Karpas-422 (cell line): ENCODE data around the gene MGLL. TPM values are rescaled to one million over a fixed set of nuclear protein-coding genes. Genes with fewer than 3 reads are reported as not detected.

Experiments
- DNase-seq: peaks from one replicate; pipeline ENCODE4 v3.0.0-alpha.2; 2015
- H2AFZ ChIP-seq: fragments of 200-600 bp; sonication (generic); 2 replicates; pipeline ENCODE4 v1.6.1; 2014; ENCODE audit warnings: antibody characterized with exemption, low read length, mixed read lengths
- H3K27ac ChIP-seq: fragments of 200-600 bp; sonication (generic); 2 replicates; pipeline ENCODE4 v1.5.1; 2014; ENCODE audit warnings: mild to moderate bottlenecking, low read length, moderate library complexity
- H3K27me3 ChIP-seq: fragments of 200-600 bp; sonication (generic); 2 replicates; pipeline ENCODE4 v1.6.1; 2014; ENCODE audit warnings: low read length, mixed read lengths
- H3K36me3 ChIP-seq: fragments of 200-600 bp; sonication (generic); 2 replicates; pipeline ENCODE4 v1.6.1; 2014; ENCODE audit warnings: low read length, mixed read lengths; ENCODE audit not compliant: insufficient read depth
- H3K4me1 ChIP-seq: fragments of 200-600 bp; sonication (generic); 2 replicates; pipeline ENCODE4 v1.6.1; 2014; ENCODE audit warnings: mild to moderate bottlenecking, low read length, mixed read lengths
- H3K4me2 ChIP-seq: fragments of 200-600 bp; sonication (generic); 2 replicates; pipeline ENCODE4 v1.6.1; 2014; ENCODE audit warnings: low read length, low read depth, mild to moderate bottlenecking; ENCODE audit not compliant: poor library complexity, severe bottlenecking
- H3K4me3 ChIP-seq: fragments of 200-600 bp; sonication (generic); 2 replicates; pipeline ENCODE4 v1.5.1; 2014; ENCODE audit warnings: mild to moderate bottlenecking, antibody characterized with exemption, low read length, mixed read lengths
- H3K79me2 ChIP-seq: fragments of 200-600 bp; sonication (generic); 2 replicates; pipeline ENCODE4 v1.6.1; 2014; ENCODE audit warnings: mild to moderate bottlenecking, low read length, mixed read lengths
- H3K9ac ChIP-seq: fragments of 200-600 bp; sonication (generic); 2 replicates; pipeline ENCODE4 v1.6.0; 2014; ENCODE audit warnings: low read length
- H3K9me2 ChIP-seq: fragments of 200-600 bp; sonication (generic), shearing (Covaris generic); replicated peaks from 2 replicates; pipeline ENCODE4 v1.6.0; 2014; ENCODE audit warnings: mild to moderate bottlenecking, low read length, moderate library complexity; ENCODE audit not compliant: insufficient read depth
- H3K9me3 ChIP-seq: fragments of 300-700, 200-600 bp; sonication (generic); 2 replicates; pipeline ENCODE4 v1.6.1; 2014; ENCODE audit warnings: low read length, mixed read lengths
- H4K20me1 ChIP-seq: fragments of 200-600 bp; sonication (generic); 2 replicates; pipeline ENCODE4 v1.6.1; 2014; ENCODE audit warnings: mild to moderate bottlenecking, antibody characterized with exemption, low read length, low read depth; ENCODE audit not compliant: insufficient read depth
- total RNA-seq: library from RNA; depleted of rRNA; stranded (reverse); fragments of >200 nt; shearing (Covaris generic); gene quantifications from 2 replicates; pipeline ENCODE4 v1.2.3, GENCODE V29; 2014; ENCODE audit warnings: low replicate concordance

Gene MGLL
- total RNA-seq, 1 experiment from 2014 or later, result 58.0 TPM

DNA sequence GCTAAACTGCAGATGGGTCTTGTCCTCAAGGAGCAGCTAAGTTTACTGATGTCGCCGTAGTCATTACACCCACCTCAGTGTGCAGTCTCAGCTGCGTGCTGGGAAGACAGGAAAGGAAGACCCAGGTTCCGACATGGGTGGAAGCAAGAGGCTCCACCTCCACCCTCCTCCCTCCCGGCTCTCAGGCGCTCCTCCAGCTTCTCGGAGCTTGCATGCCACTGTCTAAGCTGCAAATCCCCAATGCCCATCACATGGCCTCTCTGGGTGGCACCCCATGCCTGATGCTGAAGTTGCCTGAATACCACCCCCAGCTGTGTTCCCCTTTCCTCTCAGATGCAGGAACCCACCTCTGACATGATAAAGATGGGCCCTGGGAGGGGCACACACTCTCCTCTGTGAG lies 58.5 kb downstream of the MGLL start:
- H3K27ac ChIP-seq, result peak overlapping the region; percentile 59
- peak overlapping the region; percentile 27 for H3K4me2 ChIP-seq
- H4K20me1 ChIP-seq, result no peaks in the 10 kb centered on the region
- DNase-seq, result no peak
- H3K4me3 ChIP-seq, result no peak overlapping the region
- no peak overlapping the region for H2AFZ ChIP-seq
- H3K79me2 ChIP-seq, result peaks cover 34% of the 10 kb centered on the region
- H3K9me2 ChIP-seq, result no peaks in the 10 kb centered on the region
- no peaks in the 10 kb centered on the region for H3K9me3 ChIP-seq
- H3K27me3 ChIP-seq, result no peaks in the 10 kb centered on the region
- peak overlapping the region; percentile 31; the same call in 1 of the 2 replicates for H3K9ac ChIP-seq
- no peaks in the 10 kb centered on the region for H3K36me3 ChIP-seq
- H3K4me1 ChIP-seq, result peaks cover 73% of the 10 kb centered on the region

DNA sequence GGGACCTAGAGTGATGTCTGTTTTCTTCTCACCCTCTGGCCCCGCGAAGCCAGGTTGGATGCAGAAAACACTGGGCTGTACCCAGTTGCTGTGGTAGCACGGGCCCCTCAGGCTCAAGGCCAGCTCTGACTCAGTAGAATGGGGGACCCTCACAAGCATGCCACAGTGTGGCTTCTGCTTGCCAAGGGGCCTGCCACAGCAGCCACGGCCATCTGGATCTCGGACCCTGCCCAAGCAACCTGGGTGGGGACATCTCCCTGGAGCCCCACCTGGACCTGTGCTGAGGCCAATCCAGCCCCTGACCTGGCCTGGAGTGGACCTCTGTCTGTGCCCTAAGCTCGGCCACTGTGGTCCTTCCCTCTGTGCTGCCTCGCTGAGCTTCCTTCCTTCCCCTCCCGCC lies 59.0 kb downstream of the MGLL start:
- H3K9me3 ChIP-seq, result no peaks in the 10 kb centered on the region
- H3K4me3 ChIP-seq, result no peak overlapping the region
- H3K9me2 ChIP-seq, result no peaks in the 10 kb centered on the region
- no peaks in the 10 kb centered on the region for H3K27me3 ChIP-seq
- H3K9ac ChIP-seq, result peak overlapping the region; percentile 31; the same call in 1 of the 2 replicates
- peak overlapping the region; percentile 27 for H3K4me2 ChIP-seq
- peak overlapping the region; percentile 59; the same call in 1 of the 2 replicates for H3K27ac ChIP-seq
- H4K20me1 ChIP-seq, result no peaks in the 10 kb centered on the region
- H3K36me3 ChIP-seq, result no peaks in the 10 kb centered on the region
- DNase-seq, result no peak
- H2AFZ ChIP-seq, result no peak overlapping the region
- peaks cover 68% of the 10 kb centered on the region for H3K4me1 ChIP-seq
- H3K79me2 ChIP-seq, result peaks cover 30% of the 10 kb centered on the region

DNA sequence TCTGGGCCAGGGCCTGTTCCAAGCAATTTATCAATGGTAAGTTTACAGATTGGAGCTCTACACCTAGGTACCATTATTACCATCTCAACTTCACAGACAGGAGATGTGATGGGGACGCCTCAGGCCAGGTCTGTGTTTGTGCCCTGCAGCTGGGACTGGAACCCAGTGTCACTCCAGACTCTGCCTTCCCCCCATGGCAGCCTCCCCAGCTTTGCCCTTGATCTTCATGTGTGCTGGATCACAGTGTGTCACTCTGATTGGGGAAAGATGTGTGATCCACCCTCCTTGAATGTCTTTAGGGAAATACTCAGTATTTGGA lies 59.6 kb downstream of the MGLL start:
- H3K9me3 ChIP-seq, result no peaks in the 10 kb centered on the region
- no peak overlapping the region for H2AFZ ChIP-seq
- H3K9ac ChIP-seq, result no peak overlapping the region
- no peaks in the 10 kb centered on the region for H3K36me3 ChIP-seq
- H3K9me2 ChIP-seq, result no peaks in the 10 kb centered on the region
- DNase-seq, result no peak
- no peak overlapping the region for H3K4me3 ChIP-seq
- H3K27ac ChIP-seq, result no peak overlapping the region
- no peaks in the 10 kb centered on the region for H3K27me3 ChIP-seq
- peaks cover 27% of the 10 kb centered on the region for H3K79me2 ChIP-seq
- H3K4me1 ChIP-seq, result peaks cover 65% of the 10 kb centered on the region
- no peak overlapping the region for H3K4me2 ChIP-seq
- H4K20me1 ChIP-seq, result no peaks in the 10 kb centered on the region

DNA sequence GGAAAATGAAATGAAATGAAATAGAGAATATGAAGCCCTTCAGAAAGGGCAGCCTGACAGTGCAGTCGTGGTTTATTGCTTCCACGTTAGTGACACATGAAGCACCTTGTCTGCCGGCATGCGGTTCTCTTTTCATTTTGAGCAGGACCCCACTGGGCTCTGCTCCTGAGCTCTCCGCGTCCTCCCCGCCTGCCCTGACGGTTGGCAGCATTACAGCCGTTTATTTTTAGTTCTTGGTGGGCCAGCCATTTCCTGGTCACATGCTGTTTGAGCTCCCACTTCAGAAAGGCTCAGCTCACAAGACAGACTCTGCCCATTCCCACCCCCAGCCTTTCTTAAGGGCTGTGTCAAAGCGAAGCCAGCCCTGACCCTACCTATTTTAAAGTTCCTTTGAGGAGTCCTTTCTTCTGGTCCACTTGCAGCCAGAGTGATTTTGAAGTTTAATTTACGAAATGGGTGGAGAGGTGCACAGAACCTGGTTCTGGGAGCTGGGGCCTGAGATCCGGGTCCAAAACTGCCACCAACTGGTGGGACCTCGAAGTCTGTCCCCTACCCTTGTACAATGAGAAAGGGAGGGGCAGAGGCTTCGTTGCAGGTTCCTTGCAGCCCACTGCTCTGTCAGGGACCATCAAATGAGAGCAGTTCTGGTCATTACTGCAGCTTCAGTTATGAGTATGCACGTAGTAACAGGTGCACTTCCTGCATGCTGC lies 60.1 kb downstream of the MGLL start:
- Histone ChIP-seq H3K27ac (peak overlapping the region; percentile 29), H4K20me1 (no peaks in the 10 kb centered on the region), H3K9ac (peak overlapping the region; percentile 26; the same call in 1 of the 2 replicates), H3K9me2 (no peaks in the 10 kb centered on the region), H2AFZ (no peak overlapping the region), H3K4me1 (peaks cover 65% of the 10 kb centered on the region), H3K27me3 (no peaks in the 10 kb centered on the region), H3K79me2 (peaks cover 23% of the 10 kb centered on the region), H3K4me2 (peak overlapping the region; percentile 33), H3K9me3 (no peaks in the 10 kb centered on the region), H3K36me3 (no peaks in the 10 kb centered on the region), H3K4me3 (no peak overlapping the region)
- no peak for DNase-seq

DNA sequence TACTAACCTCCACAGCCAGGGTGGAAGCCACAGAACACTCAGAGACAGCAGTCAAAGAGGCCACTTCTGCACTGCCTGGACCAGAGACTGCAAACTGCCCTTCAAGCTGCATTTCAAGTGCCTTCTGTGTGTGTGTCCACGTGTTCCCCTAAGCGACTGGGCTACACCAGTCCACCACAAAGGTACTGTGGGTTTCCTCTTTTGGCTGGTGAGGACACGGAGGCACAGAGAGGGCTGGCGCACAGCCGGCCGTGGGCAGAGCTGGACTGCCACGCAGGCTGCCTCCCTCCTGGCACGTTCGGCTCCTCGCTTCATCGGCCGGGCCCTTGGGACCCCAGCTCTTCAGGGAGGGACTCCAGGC lies 60.9 kb downstream of the MGLL start:
- Histone ChIP-seq H3K4me1 (peaks cover 66% of the 10 kb centered on the region), H2AFZ (no peak overlapping the region), H4K20me1 (no peaks in the 10 kb centered on the region), H3K36me3 (no peaks in the 10 kb centered on the region), H3K27me3 (no peaks in the 10 kb centered on the region), H3K9ac (peak overlapping the region; percentile 26; the same call in 1 of the 2 replicates), H3K79me2 (peaks cover 25% of the 10 kb centered on the region), H3K4me2 (peak overlapping the region; percentile 33), H3K9me2 (no peaks in the 10 kb centered on the region), H3K4me3 (no peak overlapping the region), H3K27ac (peak overlapping the region; percentile 29), H3K9me3 (no peaks in the 10 kb centered on the region)
- no peak for DNase-seq

DNA sequence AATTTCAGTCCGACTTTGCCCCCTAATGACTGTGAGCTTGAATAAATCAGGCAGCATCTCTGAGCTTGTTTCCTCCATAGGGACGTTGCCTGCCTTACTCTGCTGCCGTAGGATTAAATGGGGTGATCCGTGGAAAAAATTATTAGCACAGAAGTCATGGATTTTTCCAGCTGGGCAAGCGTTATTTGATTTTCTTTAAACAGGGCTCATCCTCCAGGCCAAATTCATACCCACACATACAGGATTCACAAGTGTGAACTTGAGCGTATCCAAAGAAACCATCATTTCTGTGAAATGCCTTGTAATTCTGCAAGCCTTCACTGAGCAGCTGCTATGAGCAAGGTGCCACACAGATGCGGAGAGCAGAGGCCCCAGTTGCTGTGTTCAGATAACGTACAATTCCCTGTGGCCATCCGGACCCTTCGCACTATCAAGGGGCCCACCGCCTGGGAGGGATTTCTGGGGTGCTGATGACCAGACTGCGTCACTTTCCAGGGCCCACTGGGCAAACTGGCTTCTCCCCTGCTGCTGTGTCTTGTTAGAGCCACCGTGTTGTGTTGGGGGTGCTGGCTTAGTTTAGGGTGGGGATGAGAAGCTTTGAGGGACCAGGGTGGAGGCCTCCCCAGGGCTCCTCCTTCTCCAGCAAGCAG lies 61.4 kb downstream of the MGLL start:
- Histone ChIP-seq H3K9me3 (no peaks in the 10 kb centered on the region), H3K27me3 (no peaks in the 10 kb centered on the region), H3K4me1 (peaks cover 66% of the 10 kb centered on the region), H3K79me2 (peaks cover 24% of the 10 kb centered on the region), H3K36me3 (no peaks in the 10 kb centered on the region), H3K4me2 (no peak overlapping the region), H3K4me3 (no peak overlapping the region), H3K9ac (no peak overlapping the region), H3K27ac (peak overlapping the region; percentile 29), H2AFZ (no peak overlapping the region), H3K9me2 (no peaks in the 10 kb centered on the region), H4K20me1 (no peaks in the 10 kb centered on the region)
- no peak for DNase-seq

DNA sequence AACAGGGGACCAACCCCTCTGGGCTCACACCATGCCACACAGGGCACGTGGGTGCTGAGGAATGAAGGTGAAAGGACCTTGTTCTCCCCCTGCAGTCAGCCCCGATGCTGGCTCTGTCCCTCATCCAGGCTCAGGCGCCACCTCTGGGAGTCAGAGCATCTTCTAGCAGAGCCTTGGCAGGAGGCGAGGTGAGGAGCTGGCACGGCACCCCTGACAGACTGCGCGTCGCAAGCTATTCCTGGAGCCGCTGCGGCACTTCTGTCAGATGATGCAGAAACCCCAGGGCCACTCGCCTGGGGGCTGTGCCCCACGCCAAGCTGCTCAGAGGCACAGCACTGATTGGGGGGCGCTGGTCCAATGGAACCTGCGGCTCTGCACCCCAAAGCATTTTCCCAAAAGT lies 62.0 kb downstream of the MGLL start:
- no peak for DNase-seq
- Histone ChIP-seq H3K9me2 (no peaks in the 10 kb centered on the region), H4K20me1 (no peaks in the 10 kb centered on the region), H3K36me3 (no peaks in the 10 kb centered on the region), H3K4me1 (peaks cover 66% of the 10 kb centered on the region), H2AFZ (no peak overlapping the region), H3K9ac (no peak overlapping the region), H3K9me3 (no peaks in the 10 kb centered on the region), H3K27ac (no peak overlapping the region), H3K27me3 (no peaks in the 10 kb centered on the region), H3K79me2 (peaks cover 23% of the 10 kb centered on the region), H3K4me2 (no peak overlapping the region), H3K4me3 (no peak overlapping the region)

DNA sequence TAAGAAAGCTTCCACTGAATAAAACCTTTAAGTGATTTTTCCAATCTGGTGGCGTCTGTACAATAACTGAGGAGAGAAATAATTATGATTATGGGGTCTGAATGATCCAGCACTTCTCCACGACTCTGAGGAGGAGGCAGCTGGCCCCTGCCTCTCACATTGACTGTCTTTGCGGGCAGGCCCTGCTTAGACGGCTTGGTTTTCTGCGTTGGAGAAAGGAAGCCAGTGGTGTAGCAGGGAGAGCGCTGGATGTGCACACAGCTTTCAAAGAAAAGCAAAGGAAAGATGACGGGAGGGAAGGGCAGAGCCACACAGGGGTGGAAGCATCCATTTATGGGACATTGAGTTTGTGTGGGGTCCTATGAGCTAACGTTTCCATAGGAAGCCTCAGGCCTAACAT lies 62.5 kb downstream of the MGLL start:
- no peaks in the 10 kb centered on the region for H3K9me3 ChIP-seq
- H3K9me2 ChIP-seq, result no peaks in the 10 kb centered on the region
- no peak overlapping the region for H3K27ac ChIP-seq
- no peak overlapping the region for H2AFZ ChIP-seq
- H3K9ac ChIP-seq, result no peak overlapping the region
- peaks cover 22% of the 10 kb centered on the region for H3K79me2 ChIP-seq
- H3K36me3 ChIP-seq, result no peaks in the 10 kb centered on the region
- no peaks in the 10 kb centered on the region for H3K27me3 ChIP-seq
- peaks cover 66% of the 10 kb centered on the region for H3K4me1 ChIP-seq
- DNase-seq, result no peak
- H4K20me1 ChIP-seq, result no peaks in the 10 kb centered on the region
- no peak overlapping the region for H3K4me3 ChIP-seq
- no peak overlapping the region for H3K4me2 ChIP-seq
